ENCODE results near the gene CLPTM1. TPM values are rescaled to one million over a fixed set of nuclear protein-coding genes. Genes with fewer than 3 reads are reported as not detected.
"Not testable (repeated sequence)": the region's sequence is repeated elsewhere in the genome, so short reads cannot be mapped to it uniquely, and the experiment has no call there.

The CLPTM1 gene
- total RNA-seq, 1 donor from 2014 or later = 17.9 TPM

DNA sequence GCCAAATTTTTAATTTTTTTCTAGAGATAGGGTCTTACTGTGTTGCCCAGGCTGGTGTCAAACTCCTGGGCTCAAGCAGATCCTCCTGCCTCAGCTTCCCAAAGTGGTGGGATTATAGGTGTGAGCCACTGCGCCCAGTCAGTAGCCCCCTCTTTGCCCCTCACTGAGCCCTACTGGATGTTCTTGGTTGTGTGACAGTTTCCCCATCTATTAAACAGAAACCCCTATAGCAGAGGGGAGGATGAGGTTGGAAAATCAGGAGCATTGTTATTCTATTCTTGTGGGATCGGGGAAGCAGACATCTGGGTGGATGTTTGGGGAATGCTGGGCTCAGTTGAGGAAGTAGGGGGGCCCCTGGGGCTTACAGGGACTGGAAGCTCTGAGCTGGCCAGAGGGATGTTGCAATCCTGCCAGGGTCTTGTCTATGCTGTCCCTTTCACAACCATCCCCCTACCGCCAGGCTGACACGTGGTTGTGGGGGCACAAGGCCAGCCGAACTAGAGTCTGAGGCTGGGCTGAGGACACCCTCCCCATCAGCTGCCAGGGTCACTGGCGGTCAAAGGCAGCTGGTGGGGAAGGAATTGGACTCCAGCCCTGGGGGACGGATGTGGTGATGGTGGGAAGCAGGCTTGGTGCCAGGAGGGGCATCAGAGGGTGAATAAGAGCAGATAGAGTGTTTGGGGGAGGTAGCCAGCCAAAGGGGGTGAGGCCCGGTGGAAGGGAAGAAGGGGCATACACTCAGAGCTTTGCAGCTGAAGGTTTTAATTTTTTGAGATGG lies 29.9 kb upstream of the CLPTM1 start:
- TF ChIP-seq, protein P1, sequence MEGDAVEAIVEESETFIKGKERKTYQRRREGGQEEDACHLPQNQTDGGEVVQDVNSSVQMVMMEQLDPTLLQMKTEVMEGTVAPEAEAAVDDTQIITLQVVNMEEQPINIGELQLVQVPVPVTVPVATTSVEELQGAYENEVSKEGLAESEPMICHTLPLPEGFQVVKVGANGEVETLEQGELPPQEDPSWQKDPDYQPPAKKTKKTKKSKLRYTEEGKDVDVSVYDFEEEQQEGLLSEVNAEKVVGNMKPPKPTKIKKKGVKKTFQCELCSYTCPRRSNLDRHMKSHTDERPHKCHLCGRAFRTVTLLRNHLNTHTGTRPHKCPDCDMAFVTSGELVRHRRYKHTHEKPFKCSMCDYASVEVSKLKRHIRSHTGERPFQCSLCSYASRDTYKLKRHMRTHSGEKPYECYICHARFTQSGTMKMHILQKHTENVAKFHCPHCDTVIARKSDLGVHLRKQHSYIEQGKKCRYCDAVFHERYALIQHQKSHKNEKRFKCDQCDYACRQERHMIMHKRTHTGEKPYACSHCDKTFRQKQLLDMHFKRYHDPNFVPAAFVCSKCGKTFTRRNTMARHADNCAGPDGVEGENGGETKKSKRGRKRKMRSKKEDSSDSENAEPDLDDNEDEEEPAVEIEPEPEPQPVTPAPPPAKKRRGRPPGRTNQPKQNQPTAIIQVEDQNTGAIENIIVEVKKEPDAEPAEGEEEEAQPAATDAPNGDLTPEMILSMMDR (IDR thresholded peaks at IDR 0.05; ENCODE audit: insufficient read depth, low read length, severe bottlenecking) = no peak
- FAIRE-seq = no peak
- no peak for DNase-seq (ENCODE audit: low read depth)

DNA sequence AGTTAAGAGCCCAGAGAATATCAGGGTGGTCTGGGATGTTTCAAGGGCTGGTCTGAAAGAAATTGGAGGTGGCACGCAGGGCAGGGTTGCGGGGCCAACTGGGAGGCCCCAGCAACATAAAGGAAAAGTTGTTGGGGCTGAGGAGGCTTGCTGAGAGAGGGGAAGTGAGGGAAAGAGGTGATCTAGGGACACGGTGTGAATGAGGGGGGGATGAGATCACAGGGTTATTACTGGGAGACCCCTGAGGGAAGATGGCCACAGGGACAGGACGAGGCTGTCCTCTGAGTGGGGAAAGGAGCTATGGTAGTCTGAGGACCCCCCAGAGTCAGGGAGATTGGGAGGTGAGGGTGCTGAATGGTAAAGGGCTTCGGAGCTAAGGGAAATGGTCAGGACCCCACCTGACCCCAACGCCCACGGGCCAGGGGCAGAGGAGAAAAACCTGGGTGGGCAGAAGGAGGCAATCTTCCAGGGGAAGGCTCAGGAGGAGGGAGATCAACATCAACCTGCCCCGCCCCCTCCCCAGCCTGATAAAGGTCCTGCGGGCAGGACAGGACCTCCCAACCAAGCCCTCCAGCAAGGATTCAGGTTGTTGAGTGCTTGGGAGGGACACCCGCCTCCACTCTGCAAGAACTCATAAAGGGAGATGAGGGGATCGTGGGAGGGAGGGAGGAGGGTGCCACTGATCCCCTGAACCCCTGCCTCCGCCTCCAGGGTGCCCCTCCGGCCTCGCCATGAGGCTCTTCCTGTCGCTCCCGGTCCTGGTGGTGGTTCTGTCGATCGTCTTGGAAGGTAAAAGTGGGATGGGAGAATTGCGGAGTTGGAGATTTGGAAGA lies 28.7 kb upstream of the CLPTM1 start:
- not testable (repeated sequence) for DNase-seq (ENCODE audit: low read depth); H3K27me3 ChIP-seq (ENCODE audit: control insufficient read depth, insufficient read depth, low read length); H3K36me3 ChIP-seq (ENCODE audit: control insufficient read depth, insufficient read depth, low read length); FAIRE-seq; H3K4me3 ChIP-seq (ENCODE audit: low read depth, low read length)

More for the DNA sequence above, 29.9 kb upstream of the CLPTM1 start:
- H3K27me3 ChIP-seq (ENCODE audit: control insufficient read depth, insufficient read depth, low read length) = peaks cover 2% of the 10 kb centered on the region
- no peak overlapping the region for H3K4me3 ChIP-seq (ENCODE audit: low read depth, low read length)
- H3K36me3 ChIP-seq (ENCODE audit: control insufficient read depth, insufficient read depth, low read length) = no peaks in the 10 kb centered on the region

DNA sequence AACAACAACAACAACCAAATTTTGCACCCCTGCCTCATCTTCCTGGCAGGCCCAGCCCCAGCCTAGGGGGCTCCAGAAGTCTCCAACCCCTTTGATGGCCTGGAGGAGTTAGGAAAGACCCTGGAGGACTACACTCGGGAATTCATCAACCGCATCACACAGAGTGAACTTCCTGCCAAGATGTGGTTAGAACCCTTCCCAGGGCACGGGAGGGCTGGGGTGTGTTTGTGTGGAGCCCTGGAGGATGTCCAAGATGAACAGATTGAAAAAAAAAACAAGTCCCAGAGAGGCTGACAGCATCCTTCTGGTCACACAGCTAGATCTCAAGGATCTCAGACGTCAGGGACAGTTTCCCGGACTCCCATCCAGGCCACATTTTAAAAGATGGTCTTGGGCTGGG lies 27.4 kb upstream of the CLPTM1 start:
- no peak for FAIRE-seq
- H3K36me3 ChIP-seq (ENCODE audit: control insufficient read depth, insufficient read depth, low read length) = no peaks in the 10 kb centered on the region
- H3K4me3 ChIP-seq (ENCODE audit: low read depth, low read length) = no peak overlapping the region
- no peak for DNase-seq (ENCODE audit: low read depth)
- H3K27me3 ChIP-seq (ENCODE audit: control insufficient read depth, insufficient read depth, low read length) = peaks cover 2% of the 10 kb centered on the region
- TF ChIP-seq, protein P1 (IDR thresholded peaks at IDR 0.05; ENCODE audit: insufficient read depth, low read length, severe bottlenecking) = no peak

DNA sequence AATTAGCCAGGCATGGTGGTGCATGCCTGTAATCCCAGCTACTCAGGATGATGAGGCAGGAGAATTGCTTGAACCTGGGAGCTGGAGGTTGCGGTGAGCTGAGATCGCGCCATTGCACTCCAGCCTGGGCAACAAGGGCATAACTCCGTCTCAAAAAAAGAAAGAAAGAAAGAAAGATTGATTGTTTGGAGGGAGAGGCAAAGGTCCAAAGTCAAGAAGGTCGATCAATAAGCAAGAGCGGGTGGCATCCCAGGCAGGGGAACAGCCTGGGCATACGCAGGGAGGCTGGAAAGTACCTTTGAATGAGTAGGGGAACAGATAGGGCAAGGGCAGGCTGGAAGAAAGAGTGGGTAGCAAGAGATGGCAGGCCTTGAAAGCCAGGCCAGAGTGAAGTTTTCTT lies 25.1 kb upstream of the CLPTM1 start:
- H3K36me3 ChIP-seq (ENCODE audit: control insufficient read depth, insufficient read depth, low read length) = no peaks in the 10 kb centered on the region
- peaks cover 2% of the 10 kb centered on the region for H3K27me3 ChIP-seq (ENCODE audit: control insufficient read depth, insufficient read depth, low read length)
- DNase-seq (ENCODE audit: low read depth) (no peak), FAIRE-seq (no peak)
- TF ChIP-seq, protein P1 (IDR thresholded peaks at IDR 0.05; ENCODE audit: insufficient read depth, low read length, severe bottlenecking) = no peak
- no peak overlapping the region for H3K4me3 ChIP-seq (ENCODE audit: low read depth, low read length)

DNA sequence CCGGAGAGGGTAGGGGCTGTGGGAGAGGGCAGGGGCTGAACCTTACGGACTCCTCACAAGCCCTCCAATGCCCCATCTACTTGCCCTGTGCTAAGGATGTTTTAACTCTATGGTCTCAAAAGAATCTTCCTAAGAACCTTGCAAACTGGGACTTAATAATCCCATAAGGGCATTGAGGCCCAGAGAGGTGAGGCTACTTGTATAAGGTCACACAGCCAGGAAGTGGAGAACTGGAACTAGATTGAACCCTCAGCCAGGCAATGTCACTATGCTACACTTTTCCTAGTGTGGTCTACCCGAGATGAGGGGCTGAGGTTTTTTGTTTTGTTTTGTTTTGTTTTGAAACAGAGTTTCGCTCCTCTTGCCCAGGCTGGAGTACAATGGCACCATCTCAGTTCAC lies 23.6 kb upstream of the CLPTM1 start:
- DNase-seq (ENCODE audit: low read depth) (no peak), FAIRE-seq (no peak)
- no peaks in the 10 kb centered on the region for H3K36me3 ChIP-seq (ENCODE audit: control insufficient read depth, insufficient read depth, low read length)
- H3K27me3 ChIP-seq (ENCODE audit: control insufficient read depth, insufficient read depth, low read length) = peaks cover 2% of the 10 kb centered on the region
- no peak overlapping the region for H3K4me3 ChIP-seq (ENCODE audit: low read depth, low read length)
- TF ChIP-seq, protein P1 (IDR thresholded peaks at IDR 0.05; ENCODE audit: insufficient read depth, low read length, severe bottlenecking) = no peak

DNA sequence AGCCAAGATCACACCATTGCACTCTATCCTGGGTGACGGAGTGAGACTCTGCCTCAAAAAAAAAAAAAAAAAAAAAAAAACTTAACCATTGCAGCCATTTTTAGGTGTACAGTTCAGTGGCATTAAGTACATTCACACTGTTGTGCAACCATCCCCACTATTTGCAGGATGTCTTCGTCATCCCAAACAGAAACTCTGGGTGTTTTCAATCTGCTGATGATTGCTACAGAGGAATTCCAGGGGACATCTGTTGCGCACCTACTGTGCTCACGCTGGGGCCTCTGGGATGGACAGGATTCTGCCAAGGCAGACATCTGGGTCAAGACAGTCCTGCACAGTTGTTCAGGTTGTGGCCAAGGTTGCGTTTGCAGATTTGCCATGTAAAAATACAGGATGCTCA lies 15.5 kb upstream of the CLPTM1 start:
- DNase-seq (ENCODE audit: low read depth) = no peak
- Histone ChIP-seq H3K27me3 (ENCODE audit: control insufficient read depth, insufficient read depth, low read length) (no peaks in the 10 kb centered on the region), H3K36me3 (ENCODE audit: control insufficient read depth, insufficient read depth, low read length) (no peaks in the 10 kb centered on the region), H3K4me3 (ENCODE audit: low read depth, low read length) (no peak overlapping the region)
- TF ChIP-seq, protein P1 (IDR thresholded peaks at IDR 0.05; ENCODE audit: insufficient read depth, low read length, severe bottlenecking) = no peak
- no peak for FAIRE-seq
